Measurements from ENCODE around the gene NABP1.

Gene NABP1

GRCh38 chr2:191686066-191686465 lies 8.1 kb downstream of the NABP1 start:
- no peak for DNase-seq

- DNase-seq: no peak
These were observed 8.8 kb downstream of the NABP1 start for GRCh38 chr2:191686729-191687128.

- no peak for DNase-seq
These were observed 9.9 kb downstream of the NABP1 start for GRCh38 chr2:191687867-191688266.

GRCh38 chr2:191688934-191689695 lies 11.2 kb downstream of the NABP1 start:
- DNase-seq: no peak

GRCh38 chr2:191690327-191690726 lies 12.4 kb downstream of the NABP1 start:
- no peak for DNase-seq

GRCh38 chr2:191691016-191691735 lies 13.2 kb downstream of the NABP1 start:
- peak; percentile 74 for DNase-seq

- DNase-seq: no peak
These were observed 14.0 kb downstream of the NABP1 start for GRCh38 chr2:191691898-191692297.

GRCh38 chr2:191692502-191693115 lies 14.7 kb downstream of the NABP1 start:
- DNase-seq: no peak

- no peak for DNase-seq
These were observed 15.2 kb downstream of the NABP1 start for GRCh38 chr2:191693166-191693565.

GRCh38 chr2:191693778-191694177 lies 15.8 kb downstream of the NABP1 start:
- no peak for DNase-seq

GRCh38 chr2:191696001-191696400 lies 18.1 kb downstream of the NABP1 start:
- DNase-seq: no peak

- DNase-seq: no peak
These were observed 19.0 kb downstream of the NABP1 start for GRCh38 chr2:191696966-191697365.

GRCh38 chr2:191697870-191698269 lies 19.9 kb downstream of the NABP1 start:
- DNase-seq: no peak

- no peak for DNase-seq
These were observed 21.5 kb downstream of the NABP1 start for GRCh38 chr2:191699341-191699945.

GRCh38 chr2:191701029-191701428 lies 23.1 kb downstream of the NABP1 start:
- no peak for DNase-seq

- no peak for DNase-seq
These were observed 23.8 kb downstream of the NABP1 start for GRCh38 chr2:191701696-191702095.

- DNase-seq: no peak
These were observed 25.3 kb downstream of the NABP1 start for GRCh38 chr2:191703079-191703725.

- DNase-seq: no peak
These were observed 27.1 kb downstream of the NABP1 start for GRCh38 chr2:191705084-191705483.

- DNase-seq: no peak
These were observed 27.8 kb downstream of the NABP1 start for GRCh38 chr2:191705701-191706100.

GRCh38 chr2:191706791-191707190 lies 28.9 kb downstream of the NABP1 start:
- no peak for DNase-seq

GRCh38 chr2:191707542-191707941 lies 29.6 kb downstream of the NABP1 start:
- no peak for DNase-seq

- DNase-seq: no peak
These were observed 32.5 kb downstream of the NABP1 start for GRCh38 chr2:191710411-191710900.

- DNase-seq: no peak
These were observed 33.7 kb downstream of the NABP1 start for GRCh38 chr2:191711621-191712020.
